Muscle layer of duodenum (tissue), 2 donors: Measurements from ENCODE around the gene PRAMEF12.
"Not testable (repeated sequence)": the region's sequence is repeated elsewhere in the genome, so short reads cannot be mapped to it uniquely, and the experiment has no call there.

Source experiments
- H3K27ac ChIP-seq: one replicate; pipeline ENCODE4 v1.7.0; 2013; ENCODE audit warnings: mild to moderate bottlenecking, low read length
- H3K27me3 ChIP-seq: one replicate; pipeline ENCODE4 v1.7.0; 2013; ENCODE audit warnings: low read depth, mild to moderate bottlenecking, control low read depth, low read length
- H3K36me3 ChIP-seq, 2 donors: one replicate each; pipeline ENCODE4 v1.7.0; 2013; ENCODE audit warnings: low read length in 2 of 2, control low read depth in 1 of 2, mild to moderate bottlenecking in 1 of 2; ENCODE audit not compliant: insufficient read depth in 2 of 2, control insufficient read depth in 1 of 2
- H3K4me1 ChIP-seq, 2 donors: one replicate each; pipeline ENCODE4 v1.7.0; 2013; ENCODE audit warnings: low read length in 2 of 2, mild to moderate bottlenecking in 2 of 2, control low read depth in 1 of 2, moderate library complexity in 1 of 2; ENCODE audit not compliant: insufficient read depth in 2 of 2, control insufficient read depth in 1 of 2
- H3K4me3 ChIP-seq, 2 donors: one replicate each; pipeline ENCODE4 v1.7.0; 2013; ENCODE audit warnings: low read length in 2 of 2, low read depth in 1 of 2, mild to moderate bottlenecking in 1 of 2
- H3K9me3 ChIP-seq, 2 donors: one replicate each; pipeline ENCODE4 v1.7.0; 2013; ENCODE audit warnings: low read length in 2 of 2, control low read depth in 1 of 2, mild to moderate bottlenecking in 1 of 2; ENCODE audit not compliant: control insufficient read depth in 1 of 2
- donor health status: healthy.

The PRAMEF12 gene

DNA sequence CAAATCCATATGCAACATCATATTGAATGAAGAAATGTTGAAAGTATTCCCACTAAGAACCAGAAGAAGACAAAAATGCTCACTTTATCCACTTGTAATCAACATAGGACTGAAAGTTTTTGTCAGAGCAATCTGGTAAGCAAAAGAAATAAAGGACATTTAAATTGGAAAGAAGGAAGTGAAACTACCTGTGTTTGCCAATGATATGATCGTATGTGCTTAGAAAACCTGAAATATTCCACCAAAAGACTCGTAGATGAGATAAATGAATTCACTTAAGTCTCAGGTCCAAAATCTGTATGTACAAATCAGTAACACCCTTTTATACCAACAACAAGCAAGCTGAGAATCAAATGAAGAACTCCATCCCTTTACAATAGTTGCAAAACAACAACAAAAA lies 26.2 kb downstream of the PRAMEF12 start:
- H3K27me3 ChIP-seq: no peaks in the 10 kb centered on the region
- H3K36me3 ChIP-seq: no peaks in the 10 kb centered on the region
- H3K4me1 ChIP-seq: no peaks in the 10 kb centered on the region
- H3K27ac ChIP-seq: no peak overlapping the region
- no peak overlapping the region for H3K4me3 ChIP-seq
- no peaks in the 10 kb centered on the region for H3K9me3 ChIP-seq

DNA sequence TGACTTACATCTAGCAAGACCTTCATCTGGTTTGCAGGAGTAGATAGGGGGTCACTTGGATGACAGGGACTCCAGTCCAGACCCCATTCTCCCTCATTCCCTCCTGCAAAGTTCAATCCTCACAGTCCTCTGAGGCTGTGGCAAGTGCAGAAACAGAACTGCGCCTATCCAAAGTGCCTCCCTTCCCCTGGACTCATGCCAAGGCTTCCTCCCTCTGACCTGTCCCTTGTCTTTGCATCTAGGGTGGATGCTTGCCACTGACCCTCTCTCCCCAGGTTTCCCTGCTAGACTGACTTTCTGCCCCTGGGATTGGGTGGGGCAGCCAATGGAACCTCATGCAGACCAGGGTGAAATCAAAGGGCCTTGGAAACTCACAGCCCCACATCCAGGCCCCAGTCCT lies 36.4 kb downstream of the PRAMEF12 start:
- no peak overlapping the region for H3K27ac ChIP-seq
- H3K27me3 ChIP-seq: no peaks in the 10 kb centered on the region
- no peaks in the 10 kb centered on the region for H3K36me3 ChIP-seq
- H3K4me3 ChIP-seq: no peak overlapping the region
- no peaks in the 10 kb centered on the region for H3K4me1 ChIP-seq
- H3K9me3 ChIP-seq: no peaks in the 10 kb centered on the region

DNA sequence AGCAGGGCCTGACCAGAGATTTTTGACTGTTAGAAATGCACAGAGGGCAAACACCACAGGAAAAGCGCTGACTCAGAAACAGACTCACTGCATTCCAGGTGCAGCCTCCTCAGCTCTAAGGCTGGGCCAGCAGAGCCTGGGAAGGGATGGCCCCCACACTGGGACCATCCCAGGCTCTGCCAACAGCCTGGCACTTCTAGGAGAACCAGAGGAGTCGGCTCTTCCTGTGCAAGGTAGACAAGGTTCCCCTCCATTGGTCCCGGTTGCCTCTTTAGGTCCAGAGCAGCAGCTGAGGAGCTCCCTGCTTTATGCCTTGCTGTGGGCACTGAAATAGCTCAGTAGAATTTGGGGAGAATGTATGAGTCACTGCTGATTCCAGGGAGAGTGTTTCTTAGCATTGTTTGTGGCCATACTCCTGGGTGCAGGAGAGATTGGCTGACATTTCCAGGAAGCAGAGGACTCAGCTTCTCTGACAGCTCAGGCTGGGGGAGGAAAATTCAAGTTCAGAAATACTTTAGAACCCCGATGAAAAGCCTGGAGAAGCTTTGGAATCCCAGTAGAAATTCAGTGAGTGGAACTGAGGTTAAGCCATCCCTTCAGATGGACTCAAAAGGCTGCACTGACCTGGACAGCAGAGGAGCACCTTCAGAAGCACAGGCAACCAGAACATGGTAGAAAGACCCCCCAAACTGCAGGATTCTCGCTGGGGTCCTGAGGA lies 37.3 kb downstream of the PRAMEF12 start:
- H3K9me3 ChIP-seq: no peaks in the 10 kb centered on the region
- H3K36me3 ChIP-seq: no peaks in the 10 kb centered on the region
- no peak overlapping the region for H3K4me3 ChIP-seq
- no peak overlapping the region for H3K27ac ChIP-seq
- H3K27me3 ChIP-seq: no peaks in the 10 kb centered on the region
- H3K4me1 ChIP-seq: no peaks in the 10 kb centered on the region

DNA sequence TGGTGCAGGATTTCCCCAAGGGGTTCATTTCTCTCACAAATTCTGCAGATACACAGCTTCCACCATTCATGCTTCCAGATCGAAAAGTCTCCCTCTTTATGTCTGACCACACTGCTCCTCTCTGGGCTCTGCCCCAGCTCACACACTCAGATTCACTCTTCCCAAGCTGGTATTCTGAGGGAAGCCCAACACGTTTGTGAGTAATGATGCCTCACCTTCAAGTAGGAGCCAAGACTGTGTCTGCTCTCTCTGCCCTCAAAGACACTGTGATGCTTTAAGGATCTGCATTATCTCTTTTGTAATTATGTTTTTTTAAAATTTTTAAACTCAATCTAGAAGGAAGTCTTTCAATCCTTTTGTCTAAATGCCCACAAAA lies 37.9 kb downstream of the PRAMEF12 start:
- no peak overlapping the region for H3K4me3 ChIP-seq

DNA sequence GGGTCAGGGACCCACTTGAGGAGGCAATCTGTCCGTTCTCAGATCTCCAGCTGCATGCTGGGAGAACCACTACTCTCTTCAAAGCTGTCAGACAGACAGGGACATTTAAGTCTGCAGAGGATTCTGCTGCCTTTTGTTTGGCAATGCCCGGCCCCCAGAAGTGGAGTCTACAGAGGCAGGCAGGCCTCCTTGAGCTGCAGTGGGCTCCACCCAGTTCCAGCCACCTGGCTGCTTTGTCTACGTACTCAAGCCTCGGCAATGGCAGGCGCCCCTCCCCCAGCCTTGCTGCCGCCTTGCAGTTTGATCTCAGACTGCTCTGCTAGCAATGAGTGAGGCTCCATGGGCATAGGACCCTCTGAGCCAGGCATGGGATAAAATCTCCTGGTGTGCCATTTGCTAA lies 45.5 kb downstream of the PRAMEF12 start:
- H3K9me3 ChIP-seq, H3K4me3 ChIP-seq, H3K4me1 ChIP-seq, H3K36me3 ChIP-seq, H3K27me3 ChIP-seq, H3K27ac ChIP-seq: not testable (repeated sequence)

More for the DNA sequence above, 37.9 kb downstream of the PRAMEF12 start:
- Histone ChIP-seq H3K27ac (no peak overlapping the region), H3K9me3 (no peaks in the 10 kb centered on the region), H3K4me1 (no peaks in the 10 kb centered on the region), H3K27me3 (no peaks in the 10 kb centered on the region), H3K36me3 (no peaks in the 10 kb centered on the region)
